Measurements from ENCODE around the gene TBCD. TPM values are rescaled to one million over a fixed set of nuclear protein-coding genes. Genes with fewer than 3 reads are reported as not detected.

The TBCD gene
- total RNA-seq, 1 donor from 2014 or later, result 31.8 TPM

DNA sequence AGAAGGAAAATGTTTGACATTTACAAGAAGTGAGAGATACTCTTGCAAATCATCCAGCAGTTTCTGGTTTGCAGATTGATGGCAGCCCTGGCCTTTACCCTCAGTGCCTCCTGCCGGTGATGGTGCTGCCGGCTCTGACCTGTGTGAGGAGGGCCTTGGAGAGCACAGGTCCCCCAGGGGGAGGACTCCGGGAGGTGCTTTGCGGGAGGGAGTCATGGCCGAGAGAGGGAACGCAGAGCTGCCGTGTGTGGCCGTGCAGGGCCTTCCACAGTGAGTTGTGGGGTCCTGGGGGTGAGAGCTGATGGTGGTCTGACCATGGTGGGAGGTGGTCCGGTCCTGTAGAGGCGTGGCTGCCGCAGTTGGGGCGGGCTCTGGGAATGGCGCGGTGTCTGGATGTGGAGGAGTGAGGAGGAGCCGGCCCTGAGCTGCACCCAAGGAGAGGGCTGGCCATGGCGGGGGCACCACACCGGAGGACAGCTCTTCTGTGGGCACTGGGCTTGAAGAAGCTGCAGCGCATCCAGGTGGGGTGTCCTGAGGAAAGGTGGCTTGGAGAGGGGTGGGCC is 116.0 kb downstream of the TBCD start:
- Mint-ChIP-seq H3K27ac (ENCODE audit: unreplicated experiment) (no peak overlapping the region), H3K36me3 (ENCODE audit: low read depth, unreplicated experiment) (peaks cover 11% of the 10 kb centered on the region), H3K27me3 (ENCODE audit: low read depth, unreplicated experiment) (peaks cover 7% of the 10 kb centered on the region), H3K4me1 (ENCODE audit: low read depth, unreplicated experiment) (peaks cover 24% of the 10 kb centered on the region), H3K9me3 (ENCODE audit: unreplicated experiment) (no peaks in the 10 kb centered on the region), H3K4me3 (ENCODE audit: unreplicated experiment) (no peak overlapping the region)
- FAIRE-seq, result no peak
- no peak overlapping the region for H3K4me2 ChIP-seq (ENCODE audit: low read length)
- H3K9me3 ChIP-seq (ENCODE audit: insufficient read depth, low read depth, low read length), result no peaks in the 10 kb centered on the region
- H3K79me2 ChIP-seq (ENCODE audit: insufficient read depth, low read length), result peaks cover 17% of the 10 kb centered on the region
- H3K4me3 ChIP-seq (ENCODE audit: insufficient read depth, low read depth, low read length), result no peak overlapping the region
- H4K20me1 ChIP-seq (ENCODE audit: insufficient read depth, low read length), result peaks cover 12% of the 10 kb centered on the region
- H3K4me1 ChIP-seq (ENCODE audit: insufficient read depth, low read length), result peaks cover 29% of the 10 kb centered on the region
- no peaks in the 10 kb centered on the region for H3K36me3 ChIP-seq (ENCODE audit: insufficient read depth, low read length)
- H2AFZ ChIP-seq (ENCODE audit: low read depth, low read length), result no peak overlapping the region
- no peaks in the 10 kb centered on the region for H3K27me3 ChIP-seq (ENCODE audit: insufficient read depth, low read length)
- H3K9ac ChIP-seq (ENCODE audit: low read length), result no peak overlapping the region
- no peak for TF ChIP-seq EZH2 (IDR thresholded peaks at IDR 0.05; ENCODE audit: insufficient read depth, low read length)
- TF ChIP-seq, protein P1, sequence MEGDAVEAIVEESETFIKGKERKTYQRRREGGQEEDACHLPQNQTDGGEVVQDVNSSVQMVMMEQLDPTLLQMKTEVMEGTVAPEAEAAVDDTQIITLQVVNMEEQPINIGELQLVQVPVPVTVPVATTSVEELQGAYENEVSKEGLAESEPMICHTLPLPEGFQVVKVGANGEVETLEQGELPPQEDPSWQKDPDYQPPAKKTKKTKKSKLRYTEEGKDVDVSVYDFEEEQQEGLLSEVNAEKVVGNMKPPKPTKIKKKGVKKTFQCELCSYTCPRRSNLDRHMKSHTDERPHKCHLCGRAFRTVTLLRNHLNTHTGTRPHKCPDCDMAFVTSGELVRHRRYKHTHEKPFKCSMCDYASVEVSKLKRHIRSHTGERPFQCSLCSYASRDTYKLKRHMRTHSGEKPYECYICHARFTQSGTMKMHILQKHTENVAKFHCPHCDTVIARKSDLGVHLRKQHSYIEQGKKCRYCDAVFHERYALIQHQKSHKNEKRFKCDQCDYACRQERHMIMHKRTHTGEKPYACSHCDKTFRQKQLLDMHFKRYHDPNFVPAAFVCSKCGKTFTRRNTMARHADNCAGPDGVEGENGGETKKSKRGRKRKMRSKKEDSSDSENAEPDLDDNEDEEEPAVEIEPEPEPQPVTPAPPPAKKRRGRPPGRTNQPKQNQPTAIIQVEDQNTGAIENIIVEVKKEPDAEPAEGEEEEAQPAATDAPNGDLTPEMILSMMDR (IDR thresholded peaks at IDR 0.05; ENCODE audit: insufficient read depth, low read depth, low read length), result no peak
- no peak for DNase-seq (ENCODE audit: low read depth)
- H3K27ac ChIP-seq (ENCODE audit: low read depth, low read length), result no peak overlapping the region

DNA sequence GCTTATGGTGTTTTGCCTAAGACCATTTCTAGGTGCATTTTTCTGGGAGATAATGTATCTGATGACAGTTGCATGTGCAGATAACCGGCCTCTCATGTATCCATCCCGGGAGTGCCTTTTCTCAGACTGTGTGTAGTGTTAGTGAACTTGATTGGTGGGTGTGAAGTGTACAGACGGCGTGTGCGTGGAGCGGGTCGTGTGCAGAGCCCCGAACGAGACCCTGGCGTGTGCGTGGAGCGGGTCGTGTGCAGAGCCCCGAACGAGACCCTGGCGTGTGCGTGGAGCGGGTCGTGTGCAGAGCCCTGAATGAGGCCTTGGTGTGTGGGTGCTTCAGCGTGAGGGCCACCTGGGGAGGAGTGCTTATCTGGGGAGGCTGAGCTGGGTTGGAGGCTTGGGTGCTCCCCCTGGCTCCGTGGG is 116.9 kb downstream of the TBCD start:
- Mint-ChIP-seq H3K36me3 (ENCODE audit: low read depth, unreplicated experiment) (peaks cover 11% of the 10 kb centered on the region), H3K27me3 (ENCODE audit: low read depth, unreplicated experiment) (peaks cover 7% of the 10 kb centered on the region), H3K9me3 (ENCODE audit: unreplicated experiment) (no peaks in the 10 kb centered on the region), H3K4me1 (ENCODE audit: low read depth, unreplicated experiment) (peaks cover 18% of the 10 kb centered on the region), H3K27ac (ENCODE audit: unreplicated experiment) (no peak overlapping the region), H3K4me3 (ENCODE audit: unreplicated experiment) (no peak overlapping the region)
- no peak overlapping the region for H3K27ac ChIP-seq (ENCODE audit: low read depth, low read length)
- TF ChIP-seq EZH2 (IDR thresholded peaks at IDR 0.05; ENCODE audit: insufficient read depth, low read length), result no peak
- TF ChIP-seq, protein P1 (IDR thresholded peaks at IDR 0.05; ENCODE audit: insufficient read depth, low read depth, low read length), result no peak
- peaks cover 14% of the 10 kb centered on the region for H3K79me2 ChIP-seq (ENCODE audit: insufficient read depth, low read length)
- H3K4me3 ChIP-seq (ENCODE audit: insufficient read depth, low read depth, low read length), result no peak overlapping the region
- H3K9ac ChIP-seq (ENCODE audit: low read length), result no peak overlapping the region
- H3K9me3 ChIP-seq (ENCODE audit: insufficient read depth, low read depth, low read length), result no peaks in the 10 kb centered on the region
- DNase-seq (ENCODE audit: low read depth) (no peak), FAIRE-seq (no peak)
- no peak overlapping the region for H3K4me2 ChIP-seq (ENCODE audit: low read length)
- peaks cover 25% of the 10 kb centered on the region for H3K4me1 ChIP-seq (ENCODE audit: insufficient read depth, low read length)
- no peak overlapping the region for H2AFZ ChIP-seq (ENCODE audit: low read depth, low read length)
- no peaks in the 10 kb centered on the region for H3K27me3 ChIP-seq (ENCODE audit: insufficient read depth, low read length)
- H4K20me1 ChIP-seq (ENCODE audit: insufficient read depth, low read length), result peaks cover 12% of the 10 kb centered on the region
- H3K36me3 ChIP-seq (ENCODE audit: insufficient read depth, low read length), result no peaks in the 10 kb centered on the region

- Histone ChIP-seq H3K27me3 (ENCODE audit: insufficient read depth, low read length) (no peaks in the 10 kb centered on the region), H3K4me3 (ENCODE audit: insufficient read depth, low read depth, low read length) (no peak overlapping the region), H3K9me3 (ENCODE audit: insufficient read depth, low read depth, low read length) (no peaks in the 10 kb centered on the region), H2AFZ (ENCODE audit: low read depth, low read length) (no peak overlapping the region), H3K9ac (ENCODE audit: low read length) (no peak overlapping the region), H4K20me1 (ENCODE audit: insufficient read depth, low read length) (peaks cover 8% of the 10 kb centered on the region), H3K27ac (ENCODE audit: low read depth, low read length) (no peak overlapping the region), H3K4me1 (ENCODE audit: insufficient read depth, low read length) (peaks cover 17% of the 10 kb centered on the region), H3K79me2 (ENCODE audit: insufficient read depth, low read length) (peaks cover 14% of the 10 kb centered on the region), H3K36me3 (ENCODE audit: insufficient read depth, low read length) (no peaks in the 10 kb centered on the region), H3K4me2 (ENCODE audit: low read length) (no peak overlapping the region)
- no peak for FAIRE-seq
- Mint-ChIP-seq H3K4me1 (ENCODE audit: low read depth, unreplicated experiment) (peaks cover 10% of the 10 kb centered on the region), H3K27ac (ENCODE audit: unreplicated experiment) (peak overlapping the region; percentile 47), H3K36me3 (ENCODE audit: low read depth, unreplicated experiment) (peaks cover 11% of the 10 kb centered on the region), H3K9me3 (ENCODE audit: unreplicated experiment) (no peaks in the 10 kb centered on the region), H3K4me3 (ENCODE audit: unreplicated experiment) (no peak overlapping the region), H3K27me3 (ENCODE audit: low read depth, unreplicated experiment) (peaks cover 7% of the 10 kb centered on the region)
- no peak for TF ChIP-seq EZH2 (IDR thresholded peaks at IDR 0.05; ENCODE audit: insufficient read depth, low read length)
- no peak for DNase-seq (ENCODE audit: low read depth)
Observed at GRCh38 chr17:82869536-82869935, 117.7 kb downstream of the TBCD start.
